Suppressor macrophage (primary cell): Measurements from ENCODE around the gene SCO2.

Experiments used
- DNase-seq, 4 experiments: peaks; one replicate each; pipeline ENCODE4 v3.0.0-alpha.2; 2020 to 2022

SCO2 gene

DNA sequence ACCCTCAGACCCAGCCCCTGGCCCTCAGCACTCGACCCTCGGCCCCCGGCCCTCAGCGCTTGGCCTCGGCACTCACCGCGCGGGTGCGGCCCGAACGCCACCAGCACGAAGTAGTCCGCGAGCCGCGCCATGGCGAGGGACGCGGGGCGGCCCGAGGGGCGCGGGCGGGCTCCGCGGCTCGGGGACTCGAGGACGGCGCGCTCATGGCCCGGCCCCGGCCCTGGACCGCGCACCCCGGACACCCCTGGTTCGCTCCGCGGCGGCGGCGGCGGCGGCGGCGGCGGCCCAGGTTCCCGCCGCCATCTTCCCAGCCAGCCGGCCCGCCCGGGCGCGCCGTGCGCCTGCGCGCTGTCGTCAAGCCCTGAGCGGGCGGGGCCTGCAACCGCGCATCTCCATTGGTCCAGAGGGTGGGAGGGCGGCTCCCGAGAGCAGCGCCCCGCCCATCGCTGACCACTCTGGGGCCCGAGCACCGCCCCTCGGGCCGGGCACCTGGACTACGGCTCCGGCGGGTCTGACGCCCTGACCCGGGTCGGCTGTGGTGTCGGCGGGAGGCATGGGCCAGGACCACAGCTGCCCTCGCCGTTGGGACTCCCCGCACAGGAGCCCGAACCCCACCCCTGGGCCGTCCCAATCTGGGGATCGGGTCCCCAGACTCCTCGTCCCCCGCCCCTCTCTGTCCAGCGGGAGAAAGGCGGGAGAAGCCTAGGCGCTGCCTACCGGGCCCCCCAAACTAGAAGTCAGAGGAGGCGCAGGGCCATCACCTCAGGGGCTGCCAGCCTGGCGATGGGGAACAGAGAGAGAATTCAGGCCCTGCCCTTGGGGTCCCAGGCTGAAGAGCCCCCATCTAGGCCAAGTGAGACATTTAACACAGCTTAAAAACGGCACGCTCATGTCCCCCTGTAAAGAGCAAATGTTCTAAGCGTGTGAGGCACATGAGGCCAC is 50.4 kb downstream of the SCO2 start, which contains the start of gene SBF1:
SBF1 (minus strand) TSS at position 326 of the 942 bp plus-strand sequence; CDS start at position 131, 195 bp downstream.
- DNase-seq: peak; percentile 94 to 98 (median 96)

DNA sequence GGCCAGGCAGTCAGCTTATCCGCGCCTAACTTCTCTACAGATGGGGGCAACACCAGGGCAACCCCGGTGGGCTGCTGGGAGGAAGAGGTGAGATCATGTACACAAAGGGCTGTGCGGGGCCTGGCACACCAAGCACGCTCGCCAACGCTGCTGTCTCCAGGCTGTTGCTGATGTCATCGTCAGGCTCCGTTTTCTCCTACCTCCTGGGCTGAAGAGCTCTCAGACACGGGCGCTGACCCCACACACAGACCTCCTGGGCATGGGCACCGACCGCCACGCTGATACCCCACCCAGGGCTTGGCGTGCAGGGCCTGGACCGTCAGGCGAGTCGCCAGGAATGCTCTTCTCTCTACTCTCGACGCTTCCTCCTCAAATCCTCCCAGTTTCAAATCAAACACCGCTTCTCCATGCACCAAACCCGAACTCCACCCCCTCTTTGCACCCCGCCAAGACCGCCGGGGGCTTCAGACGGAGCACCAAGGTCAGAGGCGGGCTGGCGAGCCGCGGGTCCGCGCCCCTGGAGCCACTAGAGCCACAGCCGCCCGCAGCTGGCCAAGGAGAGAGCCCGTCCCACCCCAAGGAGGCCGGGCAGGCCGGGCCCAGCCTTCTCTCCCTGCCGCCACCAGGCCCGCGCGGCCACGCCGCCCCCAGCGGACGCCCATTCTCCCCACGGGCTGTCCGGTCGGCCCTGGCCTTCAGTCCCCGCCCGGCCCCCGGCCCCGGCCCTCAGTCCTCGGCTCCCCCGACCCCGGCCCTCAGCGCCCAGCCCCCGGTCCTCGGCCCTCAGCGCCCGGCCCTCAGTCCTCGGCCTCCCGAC is 51.3 kb downstream of the SCO2 start:
- DNase-seq: peak; percentile 36 to 75 (median 57)
